Prostate gland (tissue), 1 donor: ENCODE results near the gene LMNB1.

Experiments used
- POLR2A ChIP-seq: fragments of 450-650 bp; IDR thresholded peaks from one replicate; pipeline ENCODE4 v1.6.1; 2016; ENCODE audit warnings: antibody characterized with exemption, mild to moderate bottlenecking
- POLR2AphosphoS5 ChIP-seq: sonication (generic); formaldehyde crosslinking; IDR thresholded peaks from one replicate; pipeline ENCODE4 v1.6.1; 2017; ENCODE audit warnings: antibody characterized with exemption

GRCh38 chr5:126780165-126780827 lies 3.4 kb downstream of the LMNB1 start:
- TF ChIP-seq POLR2AphosphoS5 (peak; percentile 19), POLR2A (no peak)
